ENCODE measurements around the gene MCTP1. TPM values are rescaled to one million over a fixed set of nuclear protein-coding genes. Genes with fewer than 3 reads are reported as not detected.

The MCTP1 gene
- total RNA-seq, 1 experiment from 2014 or later: 0.44 TPM

DNA sequence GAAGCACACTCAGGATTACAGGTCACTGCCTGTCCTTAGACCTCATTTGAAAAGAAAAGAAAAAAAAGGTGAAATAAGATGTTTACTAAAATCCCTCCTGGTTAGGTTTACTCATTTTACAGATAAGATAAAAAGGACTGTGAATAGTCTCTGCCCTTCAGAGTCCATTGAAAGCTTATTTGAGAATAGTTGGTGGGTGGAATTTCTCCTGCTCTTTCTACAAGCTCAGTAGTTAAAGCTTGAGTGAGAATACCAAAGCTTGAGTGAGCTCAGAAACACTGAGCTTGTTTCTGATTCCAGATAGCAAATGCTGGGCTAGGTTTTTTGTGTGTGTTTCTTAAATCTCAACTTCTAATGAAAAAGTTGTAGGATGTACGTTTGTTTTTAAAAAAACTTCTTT lies 559.8 kb downstream of the MCTP1 start:
- no peak overlapping the region for H3K27ac ChIP-seq (ENCODE audit: low read depth, low read length)
- H3K79me2 ChIP-seq (ENCODE audit: insufficient read depth, low read length): no peaks in the 10 kb centered on the region
- ATAC-seq (no peak), DNase-seq (ENCODE audit: low read depth, low spot score) (no peak)
- POLR2A ChIA-PET: no interaction called here
- H3K4me1 ChIP-seq (ENCODE audit: control insufficient read depth in 1 of 2, insufficient read depth in 2 of 2, low read length in 2 of 2): no peaks in the 10 kb centered on the region
- no peak overlapping the region for H2AFZ ChIP-seq (ENCODE audit: low read depth, low read length, poor library complexity, severe bottlenecking)
- no peaks in the 10 kb centered on the region; the same call in 1 of the 2 replicates for H4K20me1 ChIP-seq (ENCODE audit: insufficient read depth)
- no peaks in the 10 kb centered on the region for H3K27me3 ChIP-seq (ENCODE audit: insufficient read depth, low read length)
- no TSS peak for BruUV-seq (replicated peaks)
- H3K9me3 ChIP-seq (ENCODE audit: control insufficient read depth in 1 of 2, insufficient read depth in 1 of 2, low read depth in 1 of 2, low read length in 2 of 2): no peaks in the 10 kb centered on the region
- RAD21 ChIA-PET (ENCODE audit: low non-redundant PET in 1 of 2, low total read pairs in 2 of 2, uncharacterized antibody in 2 of 2, unreplicated experiment in 2 of 2): no interaction called here
- H3K36me3 ChIP-seq (ENCODE audit: control insufficient read depth in 1 of 2, insufficient read depth in 2 of 2, low read length in 2 of 2): no peaks in the 10 kb centered on the region
- no peak overlapping the region for H3K4me3 ChIP-seq (replicated peaks in 1 of 2; ENCODE audit: low read depth in 1 of 2, low read length in 2 of 2)
- TF ChIP-seq, protein P1, sequence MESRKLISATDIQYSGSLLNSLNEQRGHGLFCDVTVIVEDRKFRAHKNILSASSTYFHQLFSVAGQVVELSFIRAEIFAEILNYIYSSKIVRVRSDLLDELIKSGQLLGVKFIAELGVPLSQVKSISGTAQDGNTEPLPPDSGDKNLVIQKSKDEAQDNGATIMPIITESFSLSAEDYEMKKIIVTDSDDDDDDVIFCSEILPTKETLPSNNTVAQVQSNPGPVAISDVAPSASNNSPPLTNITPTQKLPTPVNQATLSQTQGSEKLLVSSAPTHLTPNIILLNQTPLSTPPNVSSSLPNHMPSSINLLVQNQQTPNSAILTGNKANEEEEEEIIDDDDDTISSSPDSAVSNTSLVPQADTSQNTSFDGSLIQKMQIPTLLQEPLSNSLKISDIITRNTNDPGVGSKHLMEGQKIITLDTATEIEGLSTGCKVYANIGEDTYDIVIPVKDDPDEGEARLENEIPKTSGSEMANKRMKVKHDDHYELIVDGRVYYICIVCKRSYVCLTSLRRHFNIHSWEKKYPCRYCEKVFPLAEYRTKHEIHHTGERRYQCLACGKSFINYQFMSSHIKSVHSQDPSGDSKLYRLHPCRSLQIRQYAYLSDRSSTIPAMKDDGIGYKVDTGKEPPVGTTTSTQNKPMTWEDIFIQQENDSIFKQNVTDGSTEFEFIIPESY (IDR thresholded peaks at IDR 0.05; ENCODE audit: extremely low read depth, insufficient replicate concordance, low read length): no peak
- TF ChIP-seq, protein P2, sequence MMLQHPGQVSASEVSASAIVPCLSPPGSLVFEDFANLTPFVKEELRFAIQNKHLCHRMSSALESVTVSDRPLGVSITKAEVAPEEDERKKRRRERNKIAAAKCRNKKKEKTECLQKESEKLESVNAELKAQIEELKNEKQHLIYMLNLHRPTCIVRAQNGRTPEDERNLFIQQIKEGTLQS (IDR thresholded peaks at IDR 0.05): no peak
- TF ChIP-seq ELF1 (IDR thresholded peaks at IDR 0.05; ENCODE audit: borderline replicate concordance, low read depth) (no peak), ZNF274 (IDR thresholded peaks at IDR 0.05; ENCODE audit: low read depth, low read length) (no peak), POLR2A (IDR thresholded peaks at IDR 0.05; ENCODE audit: borderline replicate concordance, extremely low read depth, insufficient read depth, insufficient read length) (no peak), POLR2AphosphoS5 (IDR thresholded peaks at IDR 0.05; ENCODE audit: low read depth, low read length) (no peak), TCF7L2 (IDR thresholded peaks at IDR 0.05; ENCODE audit: borderline replicate concordance, extremely low read depth, insufficient read depth, insufficient read length) (no peak), YY1 (IDR thresholded peaks at IDR 0.05; ENCODE audit: extremely low read depth, insufficient replicate concordance, low read depth, low read length) (no peak), ZFX (IDR thresholded peaks at IDR 0.05) (no peak), RAD21 (IDR thresholded peaks at IDR 0.05; ENCODE audit: low read depth) (no peak), SIN3A (IDR thresholded peaks at IDR 0.05; ENCODE audit: low read depth) (no peak), CEBPB (IDR thresholded peaks at IDR 0.05; ENCODE audit: low read depth) (no peak), FOSL1 (IDR thresholded peaks at IDR 0.05; ENCODE audit: low read depth) (no peak)
- TF ChIP-seq, protein P3, sequence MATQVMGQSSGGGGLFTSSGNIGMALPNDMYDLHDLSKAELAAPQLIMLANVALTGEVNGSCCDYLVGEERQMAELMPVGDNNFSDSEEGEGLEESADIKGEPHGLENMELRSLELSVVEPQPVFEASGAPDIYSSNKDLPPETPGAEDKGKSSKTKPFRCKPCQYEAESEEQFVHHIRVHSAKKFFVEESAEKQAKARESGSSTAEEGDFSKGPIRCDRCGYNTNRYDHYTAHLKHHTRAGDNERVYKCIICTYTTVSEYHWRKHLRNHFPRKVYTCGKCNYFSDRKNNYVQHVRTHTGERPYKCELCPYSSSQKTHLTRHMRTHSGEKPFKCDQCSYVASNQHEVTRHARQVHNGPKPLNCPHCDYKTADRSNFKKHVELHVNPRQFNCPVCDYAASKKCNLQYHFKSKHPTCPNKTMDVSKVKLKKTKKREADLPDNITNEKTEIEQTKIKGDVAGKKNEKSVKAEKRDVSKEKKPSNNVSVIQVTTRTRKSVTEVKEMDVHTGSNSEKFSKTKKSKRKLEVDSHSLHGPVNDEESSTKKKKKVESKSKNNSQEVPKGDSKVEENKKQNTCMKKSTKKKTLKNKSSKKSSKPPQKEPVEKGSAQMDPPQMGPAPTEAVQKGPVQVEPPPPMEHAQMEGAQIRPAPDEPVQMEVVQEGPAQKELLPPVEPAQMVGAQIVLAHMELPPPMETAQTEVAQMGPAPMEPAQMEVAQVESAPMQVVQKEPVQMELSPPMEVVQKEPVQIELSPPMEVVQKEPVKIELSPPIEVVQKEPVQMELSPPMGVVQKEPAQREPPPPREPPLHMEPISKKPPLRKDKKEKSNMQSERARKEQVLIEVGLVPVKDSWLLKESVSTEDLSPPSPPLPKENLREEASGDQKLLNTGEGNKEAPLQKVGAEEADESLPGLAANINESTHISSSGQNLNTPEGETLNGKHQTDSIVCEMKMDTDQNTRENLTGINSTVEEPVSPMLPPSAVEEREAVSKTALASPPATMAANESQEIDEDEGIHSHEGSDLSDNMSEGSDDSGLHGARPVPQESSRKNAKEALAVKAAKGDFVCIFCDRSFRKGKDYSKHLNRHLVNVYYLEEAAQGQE (IDR thresholded peaks at IDR 0.05; ENCODE audit: low read depth): no peak
- H3K9me2 ChIP-seq (ENCODE audit: insufficient read depth): no peaks in the 10 kb centered on the region
- H3K9ac ChIP-seq (ENCODE audit: low read length): no peak overlapping the region
- intact Hi-C loops (cut with micrococcal nuclease): no loop called here
- no peak overlapping the region for H3K4me2 ChIP-seq (ENCODE audit: low read length)
- CTCF ChIA-PET: no interaction called here

Data from HCT116 (cell line).